HUES48 (cell line): ENCODE measurements around the gene IGFBP2.

Experiments used
- H3K27ac ChIP-seq: one replicate; pipeline ENCODE4 v1.7.0; 2013; ENCODE audit warnings: low read depth, low read length, inconsistent platforms
- H3K27me3 ChIP-seq: 2 replicates; pipeline ENCODE4 v1.6.1; 2013; ENCODE audit warnings: mild to moderate bottlenecking, low read length; ENCODE audit not compliant: control insufficient read depth, insufficient read depth
- H3K36me3 ChIP-seq: 2 replicates; pipeline ENCODE4 v1.6.1; 2013; ENCODE audit warnings: low read length; ENCODE audit not compliant: control insufficient read depth, insufficient read depth
- H3K4me1 ChIP-seq: 2 replicates; pipeline ENCODE4 v1.6.1; 2013; ENCODE audit warnings: mild to moderate bottlenecking, low read length; ENCODE audit not compliant: control insufficient read depth, insufficient read depth
- H3K4me3 ChIP-seq: 2 replicates; pipeline ENCODE4 v1.5.1; 2013; ENCODE audit warnings: mild to moderate bottlenecking, low read depth, low read length
- H3K9ac ChIP-seq: 2 replicates; pipeline ENCODE4 v1.6.1; 2013; ENCODE audit warnings: mild to moderate bottlenecking, low read depth, low read length, moderate library complexity
- H3K9me3 ChIP-seq: 2 replicates; pipeline ENCODE4 v1.6.1; 2013; ENCODE audit warnings: low read length; ENCODE audit not compliant: control insufficient read depth, insufficient read depth

Gene IGFBP2

DNA sequence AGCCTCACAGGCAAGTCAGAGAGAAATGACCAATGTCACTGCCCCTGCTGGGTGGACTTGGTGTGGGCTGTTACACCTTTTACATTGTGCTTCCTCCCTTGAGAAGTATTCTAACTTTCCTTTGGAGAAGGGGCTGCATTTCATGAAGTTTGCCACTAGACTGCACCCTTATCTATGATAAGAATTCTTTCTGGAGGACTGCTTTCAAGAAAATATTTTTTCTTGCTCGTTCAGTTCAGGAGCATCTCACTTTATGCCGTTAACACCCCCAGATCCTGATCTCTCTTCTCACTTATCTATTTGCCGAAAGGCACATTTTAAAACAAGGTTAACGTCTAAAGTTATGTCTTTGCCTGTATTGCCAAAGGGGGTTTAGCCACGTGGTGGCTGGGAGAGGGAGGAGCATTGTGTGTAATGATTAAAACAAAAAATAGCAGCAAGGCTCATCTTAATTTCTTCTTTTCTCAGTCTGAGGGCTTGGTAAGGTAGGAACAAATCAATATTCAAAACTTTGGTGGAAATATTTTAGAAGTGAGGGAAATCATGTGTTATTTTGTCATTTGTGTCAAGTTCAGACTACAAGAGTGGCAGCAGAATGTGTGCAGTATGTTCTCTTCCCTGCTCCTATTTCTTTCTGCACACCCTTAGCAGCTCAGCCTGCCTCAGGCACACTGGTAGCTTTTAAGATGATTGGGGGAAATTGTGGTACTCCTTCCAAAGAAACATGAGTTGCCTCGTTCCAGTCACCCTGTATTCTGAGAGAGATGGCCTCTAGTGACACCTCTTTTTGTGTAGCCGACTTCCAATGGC lies 63.7 kb downstream of the IGFBP2 start:
- no peak overlapping the region for H3K27ac ChIP-seq
- peaks cover 40% of the 10 kb centered on the region for H3K27me3 ChIP-seq

GRCh38 chr2:216698293-216698692 lies 65.1 kb downstream of the IGFBP2 start:
- Histone ChIP-seq H3K27me3 (peaks cover 33% of the 10 kb centered on the region), H3K4me1 (peaks cover 18% of the 10 kb centered on the region)

More for the DNA sequence above, 63.7 kb downstream of the IGFBP2 start:
- H3K4me1 ChIP-seq, result peaks cover 18% of the 10 kb centered on the region
- H3K9ac ChIP-seq, result no peak overlapping the region
- H3K36me3 ChIP-seq, result no peaks in the 10 kb centered on the region
- H3K4me3 ChIP-seq, result no peak overlapping the region
- H3K9me3 ChIP-seq, result no peaks in the 10 kb centered on the region

DNA sequence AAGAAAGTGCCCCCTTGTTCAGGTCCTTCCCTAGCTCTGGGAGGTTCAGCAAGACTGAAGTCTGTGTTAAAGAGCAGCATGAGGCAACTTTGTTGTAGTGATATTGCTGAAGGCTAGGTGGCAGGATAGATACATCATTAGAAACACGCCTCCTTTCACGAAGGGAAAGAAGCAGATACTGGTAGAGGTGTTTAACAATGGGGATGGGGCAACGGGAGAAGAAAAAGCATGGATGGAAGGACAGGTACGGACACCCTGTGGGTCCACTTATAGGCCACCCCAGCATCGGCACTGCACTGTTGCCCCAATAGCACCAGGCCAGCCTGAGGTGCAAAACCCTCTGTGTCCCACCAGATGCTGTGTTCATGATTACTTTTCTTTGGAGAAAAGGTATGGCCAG lies 65.7 kb downstream of the IGFBP2 start:
- H3K27ac ChIP-seq, result no peak overlapping the region
- H3K4me3 ChIP-seq, result no peak overlapping the region
- peaks cover 29% of the 10 kb centered on the region for H3K27me3 ChIP-seq

More at GRCh38 chr2:216698293-216698692, 65.1 kb downstream of the IGFBP2 start:
- Histone ChIP-seq H3K9me3 (no peaks in the 10 kb centered on the region), H3K27ac (no peak overlapping the region), H3K9ac (no peak overlapping the region), H3K4me3 (no peak overlapping the region), H3K36me3 (no peaks in the 10 kb centered on the region)

DNA sequence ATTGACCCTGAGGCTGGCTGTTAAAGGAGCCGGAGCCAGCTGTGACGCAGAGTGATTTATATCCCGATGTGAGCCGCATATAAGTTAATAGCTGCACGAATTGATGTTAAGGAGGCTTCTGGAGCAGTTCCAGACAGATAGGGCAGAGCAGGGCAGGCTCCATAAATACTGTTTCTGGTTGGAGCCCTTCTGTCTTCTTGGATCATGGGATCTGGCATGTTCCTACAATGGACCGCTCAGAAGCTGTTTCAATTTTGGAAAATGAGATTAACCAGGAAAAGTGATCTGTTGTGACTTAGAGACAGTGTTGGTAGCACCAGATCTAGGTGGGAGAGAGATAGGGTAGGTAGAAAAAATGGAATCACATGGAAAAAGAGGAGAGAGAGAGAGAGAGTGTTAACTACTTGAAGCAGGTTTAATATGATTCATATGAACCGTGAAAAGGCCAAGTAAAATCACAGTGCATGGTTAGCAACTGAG lies 66.9 kb downstream of the IGFBP2 start:
- H3K27me3 ChIP-seq, result peaks cover 17% of the 10 kb centered on the region
- H3K4me1 ChIP-seq, result peaks cover 16% of the 10 kb centered on the region
- no peaks in the 10 kb centered on the region for H3K36me3 ChIP-seq
- H3K4me3 ChIP-seq, result no peak overlapping the region
- H3K27ac ChIP-seq, result no peak overlapping the region
- H3K9me3 ChIP-seq, result no peaks in the 10 kb centered on the region
- H3K9ac ChIP-seq, result no peak overlapping the region

More for the DNA sequence above, 65.7 kb downstream of the IGFBP2 start:
- Histone ChIP-seq H3K4me1 (peaks cover 16% of the 10 kb centered on the region), H3K9ac (no peak overlapping the region), H3K36me3 (no peaks in the 10 kb centered on the region), H3K9me3 (no peaks in the 10 kb centered on the region)

GRCh38 chr2:216700781-216701180 lies 67.6 kb downstream of the IGFBP2 start:
- no peaks in the 10 kb centered on the region for H3K9me3 ChIP-seq
- H3K36me3 ChIP-seq, result no peaks in the 10 kb centered on the region
- peaks cover 11% of the 10 kb centered on the region for H3K27me3 ChIP-seq
- H3K27ac ChIP-seq, result no peak overlapping the region
- no peak overlapping the region for H3K9ac ChIP-seq
- no peak overlapping the region for H3K4me3 ChIP-seq
- H3K4me1 ChIP-seq, result peaks cover 14% of the 10 kb centered on the region

DNA sequence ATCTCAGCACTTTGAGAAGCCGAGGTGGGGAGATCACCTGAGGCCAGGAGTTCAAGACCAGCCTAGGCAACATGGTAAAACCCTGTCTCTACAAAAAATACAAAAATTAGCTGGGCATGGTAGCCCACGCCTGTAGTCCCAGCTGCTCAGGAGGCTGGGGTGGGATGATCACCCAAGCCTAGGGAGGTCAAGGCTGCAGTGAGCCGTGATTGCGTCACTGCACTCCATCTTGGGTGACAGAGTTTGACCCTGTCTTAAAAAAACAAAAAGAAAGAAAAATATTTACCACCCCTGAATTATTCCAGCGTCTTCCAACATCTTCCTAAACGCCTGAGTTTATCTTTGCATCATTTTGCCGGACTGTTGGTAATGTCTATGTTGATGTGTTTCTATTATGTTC lies 68.3 kb downstream of the IGFBP2 start:
- Histone ChIP-seq H3K27me3 (peaks cover 4% of the 10 kb centered on the region; the same call in 1 of the 2 replicates), H3K9ac (no peak overlapping the region), H3K4me1 (peaks cover 6% of the 10 kb centered on the region), H3K27ac (no peak overlapping the region), H3K4me3 (no peak overlapping the region), H3K9me3 (no peaks in the 10 kb centered on the region), H3K36me3 (no peaks in the 10 kb centered on the region)

DNA sequence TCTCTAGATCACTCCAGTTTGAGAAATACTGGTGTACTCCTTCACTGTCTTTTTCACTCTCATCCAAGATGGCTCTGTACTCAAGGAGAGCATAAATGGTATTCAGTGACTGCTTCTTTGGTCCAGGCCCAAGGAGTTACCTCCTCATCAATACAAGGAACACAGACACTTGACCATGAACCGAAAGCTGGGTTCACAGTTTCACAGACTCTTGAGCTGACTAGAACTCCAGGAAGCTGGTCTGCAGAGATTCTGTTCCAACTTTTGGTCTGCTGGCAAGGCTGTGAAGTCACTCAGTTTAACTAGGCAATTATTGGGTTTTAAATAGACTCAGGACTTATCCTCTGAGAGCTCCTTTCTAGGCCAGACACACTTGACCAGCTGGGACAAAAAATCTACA lies 69.5 kb downstream of the IGFBP2 start:
- Histone ChIP-seq H3K4me3 (no peak overlapping the region), H3K4me1 (no peaks in the 10 kb centered on the region; the same call in 1 of the 2 replicates), H3K36me3 (no peaks in the 10 kb centered on the region), H3K27me3 (no peaks in the 10 kb centered on the region; the same call in 1 of the 2 replicates), H3K9ac (no peak overlapping the region), H3K9me3 (no peaks in the 10 kb centered on the region), H3K27ac (no peak overlapping the region)

- Histone ChIP-seq H3K4me1 (no peaks in the 10 kb centered on the region), H3K27ac (no peak overlapping the region)
Observed at GRCh38 chr2:216710551-216711301, 77.5 kb downstream of the IGFBP2 start.

GRCh38 chr2:216711348-216711747 lies 78.1 kb downstream of the IGFBP2 start:
- H3K4me3 ChIP-seq, result no peak overlapping the region
- H3K27ac ChIP-seq, result no peak overlapping the region

More at GRCh38 chr2:216710551-216711301, 77.5 kb downstream of the IGFBP2 start:
- Histone ChIP-seq H3K4me3 (no peak overlapping the region), H3K36me3 (no peaks in the 10 kb centered on the region), H3K27me3 (no peaks in the 10 kb centered on the region), H3K9ac (no peak overlapping the region), H3K9me3 (0 out of 2 replicates have a peak, but pooled peaks cover 7% of the 10 kb centered on the region)

DNA sequence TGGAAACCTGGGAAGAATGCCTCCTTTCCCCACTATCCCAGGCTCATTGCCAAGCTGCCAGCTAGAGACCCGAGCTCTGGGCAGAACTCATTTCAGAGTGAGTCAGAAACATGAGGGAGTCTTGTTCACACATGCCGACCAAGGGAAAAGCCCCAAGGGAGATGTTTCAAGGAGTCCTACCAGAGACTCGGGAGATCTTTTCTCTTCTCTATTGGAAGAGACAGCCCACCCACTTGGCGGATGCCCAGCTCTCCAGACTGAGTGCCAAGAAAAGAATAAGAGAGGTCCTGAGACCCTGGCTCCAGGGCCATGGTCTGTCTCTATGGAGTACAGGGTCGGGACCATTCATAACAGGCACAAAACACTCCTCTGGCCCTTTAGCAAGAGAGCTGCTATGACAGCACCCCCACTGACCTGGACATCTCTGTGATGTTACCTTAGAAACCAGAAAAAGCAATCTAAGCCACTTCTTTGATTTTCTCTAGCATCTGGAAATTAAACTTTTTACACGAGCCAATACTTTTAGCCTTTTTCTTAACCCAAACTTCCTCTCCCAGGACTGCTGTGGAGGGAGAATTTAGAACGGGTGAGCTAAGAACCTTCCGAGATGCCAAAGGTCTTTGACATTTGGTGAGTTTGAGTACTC lies 80.6 kb downstream of the IGFBP2 start:
- no peak overlapping the region for H3K9ac ChIP-seq
- no peak overlapping the region for H3K27ac ChIP-seq
- 0 out of 2 replicates have a peak, but pooled peaks cover 4% of the 10 kb centered on the region for H3K9me3 ChIP-seq
- H3K4me3 ChIP-seq, result no peak overlapping the region
- H3K4me1 ChIP-seq, result no peaks in the 10 kb centered on the region
- H3K36me3 ChIP-seq, result no peaks in the 10 kb centered on the region
- H3K27me3 ChIP-seq, result no peaks in the 10 kb centered on the region

More at GRCh38 chr2:216711348-216711747, 78.1 kb downstream of the IGFBP2 start:
- Histone ChIP-seq H3K36me3 (no peaks in the 10 kb centered on the region), H3K4me1 (no peaks in the 10 kb centered on the region), H3K9ac (no peak overlapping the region), H3K9me3 (0 out of 2 replicates have a peak, but pooled peaks cover 7% of the 10 kb centered on the region), H3K27me3 (no peaks in the 10 kb centered on the region)
